ENCODE measurements around the gene RUNX3.

GRCh38 chr1:24865587-24865986 lies 64.5 kb downstream of the RUNX3 start:
- TF ChIP-seq CTCF (optimal IDR thresholded peaks at IDR 0.05 in 1 of 3, IDR thresholded peaks at IDR 0.05 in 1 of 3, conservative IDR thresholded peaks at IDR 0.05 in 1 of 3; ENCODE audit: extremely low read depth in 1 of 3, insufficient read depth in 2 of 3, low read length in 3 of 3) (no peak), EZH2 (IDR thresholded peaks at IDR 0.05; ENCODE audit: low read length) (no peak)

Measured in keratinocyte (primary cell).